HG03064 (cell line): Measurements from ENCODE around the gene CSF2.

Source experiments
- ATAC-seq: cut with Tn5 transposase; IDR thresholded peaks from one replicate; pipeline ENCODE4 v1.9.1; 2021; ENCODE audit warnings: low read depth; ENCODE audit not compliant: unreplicated experiment

The CSF2 gene

DNA sequence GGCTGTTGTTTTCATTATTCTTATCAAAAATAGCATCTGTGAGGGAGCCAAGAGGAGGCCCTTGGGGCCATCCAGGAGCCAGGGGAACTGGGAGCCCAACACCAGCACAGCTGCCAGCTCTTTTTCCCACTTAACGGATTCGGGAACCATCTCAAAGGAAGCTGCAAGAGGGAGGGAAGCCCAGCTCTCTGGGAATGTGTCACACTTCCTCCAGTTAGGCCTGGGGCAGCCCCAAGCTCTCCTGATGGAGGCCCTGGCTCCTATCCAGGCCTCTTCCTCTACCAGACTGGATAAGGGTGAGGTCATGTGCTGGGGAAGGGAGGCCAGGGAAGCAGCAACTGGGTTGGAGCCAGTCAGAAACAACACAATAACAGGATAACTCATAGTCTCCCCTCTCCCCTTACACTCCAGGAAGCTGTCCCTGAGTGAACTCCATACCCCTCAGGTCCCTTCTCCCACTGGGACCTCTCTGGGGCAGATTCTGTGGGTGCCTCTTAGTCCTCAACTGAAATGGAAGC is 12.7 kb downstream of the CSF2 start:
- no peak for ATAC-seq

GRCh38 chr5:132087176-132087575 is 13.6 kb downstream of the CSF2 start:
- ATAC-seq, result no peak

GRCh38 chr5:132087661-132088060 is 14.1 kb downstream of the CSF2 start:
- ATAC-seq, result no peak

- no peak for ATAC-seq
These were observed 15.8 kb downstream of the CSF2 start for GRCh38 chr5:132089363-132089762.

DNA sequence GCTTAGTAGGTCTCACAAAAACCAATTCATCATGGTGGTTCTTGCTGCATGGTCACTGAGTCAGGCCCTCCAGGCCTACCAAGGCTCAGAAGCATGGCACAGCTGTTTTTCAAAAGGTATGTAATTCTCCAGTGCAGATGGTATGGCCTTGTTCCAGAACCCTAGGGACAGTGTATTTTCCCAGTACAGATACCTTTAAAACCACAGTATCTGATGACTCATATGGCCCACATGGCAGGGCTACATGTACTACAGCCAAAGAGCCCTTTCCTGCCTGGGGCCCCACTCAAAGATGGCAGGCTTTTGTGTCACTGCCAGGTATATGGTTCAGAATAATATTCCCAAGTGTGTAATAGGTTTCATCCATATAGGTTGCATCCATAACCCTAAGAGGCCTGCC is 16.5 kb downstream of the CSF2 start:
- ATAC-seq, result no peak

- ATAC-seq, result no peak
These were observed 19.7 kb downstream of the CSF2 start for GRCh38 chr5:132093271-132093670.

DNA sequence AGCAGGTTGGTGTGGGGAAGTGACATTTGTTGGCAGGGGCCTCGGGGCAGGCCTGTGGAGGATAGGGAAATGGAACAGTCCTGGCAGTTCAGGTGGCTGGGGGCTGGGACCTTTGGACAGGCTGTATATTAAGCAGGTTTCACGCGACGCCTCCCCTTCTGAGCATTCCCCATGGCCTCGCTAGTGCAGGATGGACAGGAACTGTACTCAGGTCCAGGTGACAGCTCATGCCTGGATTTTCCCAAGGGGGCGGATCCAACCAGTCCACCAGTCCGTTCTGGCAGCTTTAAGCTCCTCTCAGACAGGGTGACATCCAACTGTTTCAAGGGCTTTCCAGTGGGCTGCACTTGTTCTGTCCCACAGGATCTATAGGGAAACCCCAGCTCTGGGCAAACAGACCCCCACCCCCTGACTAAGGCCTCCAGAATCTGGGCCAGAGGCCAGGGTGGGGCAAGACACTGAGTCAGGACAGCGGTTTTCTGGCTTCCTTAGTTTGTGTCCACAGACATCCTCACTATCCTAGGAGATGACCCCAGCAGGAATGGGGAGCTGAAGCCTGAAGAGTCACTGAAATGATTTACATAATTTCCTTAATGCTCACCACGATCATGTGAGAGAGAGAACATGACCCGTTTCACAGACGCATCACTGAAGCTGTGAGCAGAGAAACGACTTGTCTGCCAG is 20.9 kb downstream of the CSF2 start:
- ATAC-seq, result no peak

- no peak for ATAC-seq
These were observed 21.5 kb downstream of the CSF2 start for GRCh38 chr5:132095077-132095410.

DNA sequence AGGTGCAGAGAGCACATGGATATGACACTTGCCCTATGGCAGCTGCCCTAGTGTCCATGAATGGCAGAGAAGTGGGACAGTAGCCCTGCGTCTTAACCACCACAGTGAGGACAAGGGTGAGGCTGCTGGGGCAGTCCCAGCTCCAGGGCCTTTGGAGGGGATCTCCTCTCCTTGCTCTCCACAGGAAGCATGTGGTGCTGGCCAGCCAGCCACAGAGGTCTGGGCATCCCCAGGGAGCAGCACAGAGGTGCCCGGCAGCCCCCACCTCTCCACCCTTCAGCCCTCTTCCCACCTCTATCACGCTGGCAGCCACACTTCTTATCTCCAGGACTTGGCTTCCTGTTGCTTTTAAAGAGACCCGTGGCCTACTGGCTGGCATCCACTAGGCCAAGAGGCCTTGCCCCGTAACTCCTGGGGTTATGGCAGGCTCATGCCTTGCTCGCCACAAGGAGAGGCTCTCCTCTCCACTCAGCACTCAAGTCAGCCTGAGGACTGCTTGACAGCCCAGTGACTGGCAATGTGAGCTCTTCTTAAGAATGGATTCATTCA is 21.9 kb downstream of the CSF2 start:
- no peak for ATAC-seq

DNA sequence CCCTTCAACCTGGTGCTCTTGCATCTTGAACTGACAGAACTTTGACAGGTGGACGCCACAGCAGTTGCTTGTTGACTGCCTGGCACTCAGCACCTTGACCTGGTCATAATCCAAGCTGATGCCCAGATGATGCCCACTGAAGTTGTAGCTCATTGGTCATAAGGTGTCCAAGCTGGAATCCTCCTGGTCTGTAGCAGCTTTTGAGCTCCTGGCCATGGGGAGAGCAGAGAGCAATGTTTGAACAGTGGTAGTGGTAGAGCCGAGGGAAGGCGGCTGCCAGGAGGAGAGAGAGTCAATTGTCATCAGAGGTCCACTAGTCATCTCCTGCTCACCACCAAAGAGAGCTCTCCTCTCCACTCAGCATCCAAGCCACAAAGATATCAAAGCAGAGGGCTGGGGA is 23.3 kb downstream of the CSF2 start:
- no peak for ATAC-seq

- ATAC-seq, result no peak
These were observed 24.6 kb downstream of the CSF2 start for GRCh38 chr5:132098151-132098594.

GRCh38 chr5:132098621-132099020 is 25.0 kb downstream of the CSF2 start:
- ATAC-seq, result no peak

- ATAC-seq, result peak; percentile 34
These were observed 25.6 kb downstream of the CSF2 start for GRCh38 chr5:132099076-132099748.

- no peak for ATAC-seq
These were observed 26.3 kb downstream of the CSF2 start for GRCh38 chr5:132099905-132100304.

GRCh38 chr5:132100672-132101261 is 27.2 kb downstream of the CSF2 start:
- ATAC-seq, result peak; percentile 30

DNA sequence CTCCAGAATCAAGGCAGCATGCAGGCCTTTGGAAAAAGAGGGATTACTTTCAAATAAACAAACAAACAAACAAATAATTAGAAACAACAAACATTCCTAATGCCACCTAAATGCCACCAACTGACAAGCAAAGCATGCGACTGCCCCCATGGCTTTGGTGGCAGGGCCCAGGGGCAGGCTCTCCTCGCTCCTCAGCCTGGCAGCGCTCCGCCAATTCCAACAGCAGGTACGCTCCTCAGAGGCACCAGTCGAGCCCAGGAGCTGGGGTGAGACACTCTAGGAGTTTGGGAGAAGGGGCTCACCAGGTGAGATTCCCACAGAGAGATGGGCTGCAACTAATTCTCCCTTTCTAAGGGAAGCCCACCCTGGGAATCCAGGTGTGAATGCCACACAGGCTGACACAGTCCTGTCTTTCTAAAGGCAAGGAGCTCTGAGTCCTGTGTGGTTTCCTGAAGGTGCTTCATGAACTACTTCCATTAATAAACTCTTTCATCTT is 27.8 kb downstream of the CSF2 start:
- no peak for ATAC-seq

DNA sequence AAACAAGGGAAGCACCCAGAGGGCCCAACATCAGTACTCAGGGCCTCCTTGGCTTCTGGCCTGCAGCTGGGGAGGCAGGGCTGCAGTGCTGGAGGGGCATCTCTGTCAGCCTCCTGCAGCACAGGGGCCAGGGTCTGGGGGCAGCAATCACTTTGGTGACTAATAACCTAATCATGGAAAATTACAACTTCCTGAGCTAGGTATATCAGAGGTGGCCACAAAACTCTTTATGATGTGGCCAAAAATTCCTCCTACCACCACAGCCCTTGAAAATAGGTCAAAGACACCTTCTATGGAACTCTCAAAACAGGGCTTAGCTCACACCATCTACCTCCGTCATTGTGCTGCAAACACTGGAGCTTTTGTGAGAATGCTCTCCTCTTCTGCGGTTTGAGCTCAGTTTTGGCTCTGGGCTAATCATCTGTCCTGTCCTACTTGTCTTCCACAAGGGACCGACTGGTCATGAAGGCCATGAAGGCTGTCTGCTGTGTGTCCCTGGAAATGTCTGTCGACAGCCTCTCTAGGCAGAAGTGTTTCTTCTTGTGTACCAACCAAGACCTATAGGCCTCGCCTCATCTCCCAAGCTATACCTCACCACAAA is 28.6 kb downstream of the CSF2 start:
- ATAC-seq, result no peak

- no peak for ATAC-seq
These were observed 29.3 kb downstream of the CSF2 start for GRCh38 chr5:132102944-132103331.

GRCh38 chr5:132103332-132103951 is 29.9 kb downstream of the CSF2 start:
- peak; percentile 67 for ATAC-seq

GRCh38 chr5:132103969-132104391 is 30.4 kb downstream of the CSF2 start:
- ATAC-seq, result peak; percentile 25
